ENCODE data around the gene SNUPN.

SNUPN gene

DNA sequence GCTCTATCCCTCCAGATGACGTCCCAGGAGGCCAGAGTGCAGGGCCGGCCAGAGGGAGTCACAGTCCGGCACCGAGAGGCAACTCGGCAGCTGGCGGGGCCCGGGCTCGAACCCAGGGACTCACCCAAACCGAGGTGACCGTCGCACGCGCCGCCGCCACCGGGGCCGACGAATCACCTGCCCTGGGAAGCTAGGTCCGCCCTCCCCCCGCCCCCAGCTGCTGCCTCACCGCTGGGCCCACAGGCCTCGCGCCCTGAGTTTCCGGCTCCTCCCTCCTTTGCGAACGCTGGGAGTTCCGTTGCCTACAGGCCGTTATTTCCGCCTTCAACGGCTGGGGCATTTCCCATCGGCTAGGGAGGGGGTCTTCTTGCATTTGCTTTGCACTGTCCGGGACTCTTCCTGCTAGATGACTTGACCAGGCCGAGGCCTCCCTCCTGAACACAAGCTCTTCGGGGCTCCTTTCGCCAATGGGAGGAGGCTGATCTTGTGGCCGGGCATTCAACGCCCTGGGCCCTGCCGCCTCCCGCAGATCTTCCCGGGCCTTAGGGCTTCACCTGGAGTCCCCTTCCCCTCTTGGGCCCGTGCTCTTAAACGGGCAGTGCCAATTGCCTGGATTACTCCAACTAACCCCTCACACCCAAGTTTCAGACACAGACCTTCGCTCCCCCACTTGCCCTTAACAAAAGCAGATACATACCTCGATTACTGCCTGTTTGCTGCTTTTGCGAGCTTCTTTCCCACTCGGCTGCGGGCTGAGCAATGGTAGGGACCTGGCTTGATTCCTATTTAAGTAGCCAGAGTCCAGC lies at the start of gene SNUPN:
TSS of gene SNUPN (minus strand) at position 184 of the 806 bp plus-strand sequence. CDS start 4,674 bp downstream, outside the sequence.
- FAIRE-seq (peak; percentile 53), DNase-seq (ENCODE audit: low spot score) (peak; percentile 97)

GRCh38 chr15:75674366-75674765 lies 48.8 kb upstream of the SNUPN start:
- FAIRE-seq (no peak), DNase-seq (ENCODE audit: low spot score) (no peak)

GRCh38 chr15:75673426-75674235 lies 48.1 kb upstream of the SNUPN start:
- peak; percentile 52 for DNase-seq (ENCODE audit: low spot score)
- FAIRE-seq, result peak; percentile 63

DNA sequence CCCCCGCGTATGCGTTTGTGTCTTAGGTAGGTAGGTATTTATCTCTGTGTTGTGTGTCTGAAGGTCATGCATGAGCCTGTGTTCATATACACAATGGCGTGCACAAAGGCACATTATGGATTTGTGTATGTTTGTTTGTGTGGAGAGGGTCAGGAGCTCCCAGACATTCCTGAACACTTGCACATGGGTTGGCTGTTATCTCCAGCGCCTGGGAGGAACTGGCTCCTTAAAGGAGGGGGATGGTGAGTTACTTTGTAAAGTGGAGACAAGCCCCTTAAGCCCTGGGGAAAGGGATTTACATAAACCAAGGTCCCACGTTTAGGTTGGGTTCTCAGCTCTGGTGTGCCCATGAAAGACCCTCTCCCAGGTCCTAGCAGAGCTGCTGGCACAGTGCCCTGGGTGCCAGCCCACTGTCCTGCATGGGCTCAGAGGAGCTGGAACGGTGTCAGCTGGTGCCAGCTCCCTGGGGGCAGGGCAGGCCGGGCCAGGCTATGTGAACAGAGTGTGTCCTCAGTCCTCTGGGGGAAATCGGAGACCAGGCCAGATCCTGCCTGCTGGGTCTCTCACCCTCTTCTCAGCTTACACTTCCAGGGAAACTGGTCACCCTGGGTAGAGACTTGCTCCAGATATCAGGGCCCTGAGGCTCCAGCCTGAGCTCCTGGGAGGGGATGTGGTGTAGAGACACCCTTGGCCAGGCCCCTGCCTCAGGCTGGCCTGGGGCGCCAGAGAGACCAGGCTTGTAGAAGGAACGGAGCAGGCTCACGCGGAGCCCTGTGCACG lies 47.3 kb upstream of the SNUPN start:
- DNase-seq (ENCODE audit: low spot score) (peak; percentile 67), FAIRE-seq (peak; percentile 32)

DNA sequence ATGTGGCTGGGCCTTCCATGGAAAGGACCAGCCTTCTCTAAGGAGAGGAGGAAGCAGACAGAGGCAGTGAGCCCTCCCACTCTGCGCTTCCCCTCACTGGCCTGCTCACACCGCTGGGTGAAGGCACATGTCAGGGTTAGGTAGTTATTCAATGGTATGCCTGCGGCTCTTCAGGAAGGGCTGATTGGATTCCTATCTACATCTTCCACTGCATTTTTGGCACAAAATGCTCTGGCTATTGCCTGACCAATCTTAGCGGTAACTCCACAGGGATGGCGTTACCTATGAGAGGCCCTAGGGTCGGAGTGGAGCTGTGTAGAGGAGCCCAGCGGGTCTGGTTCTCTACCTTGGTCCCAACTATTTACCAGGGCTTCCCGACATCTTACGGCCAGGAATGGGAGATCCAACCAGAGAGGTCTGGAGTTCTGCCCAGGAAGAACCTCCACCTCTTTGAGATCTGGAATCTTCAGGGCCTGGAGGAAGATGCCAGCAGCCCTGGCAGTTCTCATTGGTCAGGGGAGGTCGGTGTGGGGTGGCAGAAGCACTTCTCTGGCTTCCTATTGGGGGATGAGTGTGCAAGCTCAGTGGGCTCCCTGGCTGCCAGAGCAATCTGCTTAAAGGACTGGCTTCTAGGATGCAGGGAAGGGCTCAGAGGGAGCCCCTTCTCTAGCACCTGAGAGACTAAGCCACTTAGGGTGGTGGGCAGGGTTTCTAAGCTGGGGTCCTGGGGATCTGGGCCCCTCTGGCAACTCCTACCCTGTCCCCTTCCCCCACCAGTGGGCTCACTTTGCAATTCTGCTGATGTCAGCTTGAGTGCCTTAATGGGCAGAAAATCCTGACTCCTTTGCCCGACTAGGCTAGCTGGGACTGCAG lies 46.4 kb upstream of the SNUPN start:
- no peak for FAIRE-seq
- no peak for DNase-seq (ENCODE audit: low spot score)

DNA sequence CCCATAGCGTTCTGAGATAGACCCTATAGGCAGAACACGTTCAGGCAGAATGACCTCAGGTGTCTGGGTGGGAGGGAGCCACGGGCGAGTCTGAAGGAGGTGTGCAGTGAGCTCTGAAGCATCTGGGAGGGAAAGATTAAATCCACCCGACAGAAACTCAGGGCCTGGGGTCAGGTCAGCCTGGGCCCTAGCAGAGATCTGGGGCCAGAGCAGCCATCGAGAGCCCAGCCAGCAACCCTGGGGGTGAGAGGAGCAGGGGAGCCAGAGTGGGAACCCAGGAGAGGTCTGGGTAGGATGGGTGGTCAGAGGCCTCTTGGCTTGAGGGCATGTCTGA lies 44.3 kb upstream of the SNUPN start:
- DNase-seq (ENCODE audit: low spot score) (no peak), FAIRE-seq (no peak)

GRCh38 chr15:75669191-75669878 lies 43.8 kb upstream of the SNUPN start:
- FAIRE-seq (peak; percentile 81), DNase-seq (ENCODE audit: low spot score) (peak; percentile 63)

DNA sequence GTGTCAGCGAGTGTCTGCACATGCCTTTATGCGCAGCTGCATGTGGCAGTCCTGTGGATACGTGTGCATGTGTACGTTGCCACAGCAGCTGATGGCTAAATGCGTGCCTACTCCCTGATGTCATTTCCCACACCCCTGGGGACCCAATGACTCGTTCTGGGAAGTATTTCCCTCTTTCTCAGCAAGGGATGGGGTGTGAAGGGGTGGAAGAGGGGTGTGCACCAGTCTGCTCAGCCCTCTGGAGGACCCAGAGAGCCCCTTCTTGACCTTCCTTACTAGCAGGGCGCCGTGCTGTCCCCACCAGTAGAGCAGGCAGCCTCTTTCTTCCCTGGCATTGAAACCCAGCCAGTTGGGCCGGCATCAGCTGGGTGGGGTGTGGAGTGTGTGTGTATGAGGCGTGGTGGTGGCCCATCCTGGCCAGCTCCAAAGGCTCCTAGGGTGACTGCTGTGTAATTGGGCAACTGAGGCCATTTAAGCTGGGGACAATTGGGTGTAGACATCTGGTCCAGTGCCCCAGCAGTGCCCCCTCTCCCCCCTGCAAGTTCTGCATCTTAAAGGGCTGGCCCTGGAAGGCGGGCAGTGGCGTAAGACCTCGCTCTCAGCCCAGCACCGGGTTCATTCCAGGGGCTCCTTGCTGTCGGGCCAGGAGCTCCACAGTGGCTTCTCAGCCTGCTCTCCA lies 41.4 kb upstream of the SNUPN start:
- FAIRE-seq, result peak; percentile 96
- peak; percentile 85 for DNase-seq (ENCODE audit: low spot score)

DNA sequence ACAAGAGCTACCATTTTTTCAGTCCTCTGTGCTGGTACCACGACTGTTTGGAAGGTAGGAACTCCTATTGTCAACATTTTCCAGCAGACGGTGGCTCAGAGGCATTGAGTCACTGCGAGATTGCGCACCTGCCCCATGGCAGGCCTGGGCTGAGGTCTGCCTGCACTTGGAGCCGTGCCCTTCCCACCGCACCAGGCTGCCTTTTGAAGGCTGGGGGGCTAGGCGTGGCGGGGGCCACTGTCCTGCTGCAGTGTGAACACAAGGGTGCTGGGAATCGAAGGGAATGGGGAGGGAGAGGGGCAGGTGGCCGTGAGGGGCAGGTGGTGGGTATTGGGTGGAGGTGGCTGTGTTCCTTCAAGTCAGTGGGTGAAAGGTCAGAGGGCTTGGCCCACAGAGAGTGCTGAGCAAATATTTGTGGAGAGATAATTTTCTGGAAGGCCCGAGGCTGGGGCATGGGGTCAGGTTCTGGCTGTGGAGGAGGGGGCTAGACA lies 38.5 kb upstream of the SNUPN start:
- no peak for DNase-seq (ENCODE audit: low spot score)

DNA sequence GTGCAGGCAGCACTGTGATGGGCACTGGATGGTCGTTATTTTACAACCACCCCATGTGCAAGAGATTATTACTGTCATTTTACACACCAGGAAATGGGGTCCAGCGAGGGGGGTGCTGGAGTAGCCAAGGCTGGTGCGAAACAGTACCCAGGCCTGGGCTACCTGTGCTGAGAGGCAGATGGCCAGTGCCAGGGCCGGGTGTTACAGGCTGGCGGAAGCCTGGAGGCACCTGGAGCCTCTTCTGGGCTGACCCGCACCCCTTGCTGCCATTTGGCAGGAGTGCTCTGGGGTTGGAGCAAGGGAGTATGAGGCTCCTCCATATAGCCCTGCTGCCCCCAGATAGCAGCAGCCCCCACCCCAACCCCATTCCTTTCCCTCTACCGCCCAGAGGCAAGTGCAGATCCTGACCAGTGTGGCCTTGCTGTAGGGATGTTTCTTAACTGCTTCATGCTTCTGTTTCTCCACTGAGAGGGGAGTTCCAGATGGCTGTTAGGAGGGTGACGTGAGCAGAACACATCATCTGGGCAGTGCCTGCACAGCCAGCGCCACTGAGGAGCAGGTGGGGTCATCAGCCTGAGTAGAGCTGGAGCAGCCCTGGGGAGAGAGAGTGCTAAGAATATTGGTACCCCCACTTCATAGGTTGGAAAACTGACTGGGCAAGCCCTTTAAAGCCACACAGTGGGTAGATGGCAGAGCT lies 37.4 kb upstream of the SNUPN start:
- DNase-seq (ENCODE audit: low spot score), result no peak
- FAIRE-seq, result no peak

More for the DNA sequence above, 38.5 kb upstream of the SNUPN start:
- no peak for FAIRE-seq

- no peak for FAIRE-seq
- no peak for DNase-seq (ENCODE audit: low spot score)
Observed at GRCh38 chr15:75661756-75662140, 36.2 kb upstream of the SNUPN start.

DNA sequence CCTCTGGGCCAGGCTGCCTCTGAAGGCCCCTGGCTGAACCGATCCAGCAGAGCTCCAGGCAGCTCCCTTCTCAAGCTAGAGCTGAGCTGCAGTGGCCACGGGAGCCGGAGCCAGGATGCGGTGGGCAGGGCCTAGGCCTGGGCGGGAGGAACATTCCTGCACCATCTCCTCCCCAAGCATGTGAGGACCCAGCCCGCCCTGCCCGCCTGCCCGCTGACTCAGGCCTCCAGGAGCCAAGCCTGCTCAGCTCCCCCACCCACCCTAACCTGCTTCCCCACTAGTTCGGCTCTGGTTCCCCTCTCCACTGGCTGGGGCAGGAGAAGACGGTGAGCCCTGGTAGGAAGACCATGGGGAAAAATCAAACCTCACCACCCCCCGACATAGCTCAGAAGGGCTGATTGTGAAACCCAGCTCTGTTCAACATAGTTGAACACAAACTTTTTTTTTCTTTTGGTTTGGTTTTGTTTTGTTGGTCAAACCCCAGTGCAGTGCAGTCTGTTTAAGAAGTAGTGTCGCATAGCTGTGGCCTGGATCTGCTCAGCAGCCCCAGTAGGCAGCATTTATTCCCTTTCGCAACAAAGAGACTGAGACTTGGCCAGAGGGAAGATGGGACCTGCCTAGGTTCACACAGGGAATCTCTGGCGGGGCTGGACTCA lies 35.7 kb upstream of the SNUPN start:
- FAIRE-seq, result peak; percentile 95
- peak; percentile 97 for DNase-seq (ENCODE audit: low spot score)

GRCh38 chr15:75659928-75660645 lies 34.6 kb upstream of the SNUPN start:
- FAIRE-seq, result peak; percentile 84
- DNase-seq (ENCODE audit: low spot score), result no peak

DNA sequence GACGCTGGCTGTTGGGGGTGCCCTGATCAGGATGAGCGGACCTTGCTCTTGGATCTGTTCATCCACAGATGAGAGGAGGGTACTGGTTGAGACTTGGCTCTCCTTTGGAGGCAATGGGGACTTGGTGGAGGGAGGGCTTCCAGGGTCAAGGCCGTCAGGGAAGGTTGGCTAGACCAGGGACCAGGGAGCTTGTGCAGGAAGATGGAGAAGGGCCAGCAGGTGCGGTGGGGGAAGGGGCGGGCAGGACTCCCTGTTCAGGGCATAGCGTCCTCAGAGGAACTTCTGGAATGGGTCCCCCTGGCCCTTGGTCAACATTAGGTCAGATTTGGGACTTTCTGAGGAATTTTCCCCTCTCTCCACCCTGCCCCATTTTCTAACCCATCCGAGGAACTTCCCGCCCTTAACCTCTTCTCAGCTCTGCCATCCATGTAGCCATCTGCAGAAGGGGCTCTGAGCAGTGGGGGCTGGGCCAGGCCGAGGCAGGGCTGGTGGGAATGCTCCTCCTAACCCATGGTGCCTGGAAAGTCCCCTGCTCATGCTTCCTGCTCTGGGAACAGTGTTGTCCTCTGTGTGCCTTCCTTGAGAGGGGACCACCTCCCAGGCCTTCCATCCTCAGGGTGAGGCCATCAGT lies 33.7 kb upstream of the SNUPN start:
- FAIRE-seq (no peak), DNase-seq (ENCODE audit: low spot score) (no peak)

DNA sequence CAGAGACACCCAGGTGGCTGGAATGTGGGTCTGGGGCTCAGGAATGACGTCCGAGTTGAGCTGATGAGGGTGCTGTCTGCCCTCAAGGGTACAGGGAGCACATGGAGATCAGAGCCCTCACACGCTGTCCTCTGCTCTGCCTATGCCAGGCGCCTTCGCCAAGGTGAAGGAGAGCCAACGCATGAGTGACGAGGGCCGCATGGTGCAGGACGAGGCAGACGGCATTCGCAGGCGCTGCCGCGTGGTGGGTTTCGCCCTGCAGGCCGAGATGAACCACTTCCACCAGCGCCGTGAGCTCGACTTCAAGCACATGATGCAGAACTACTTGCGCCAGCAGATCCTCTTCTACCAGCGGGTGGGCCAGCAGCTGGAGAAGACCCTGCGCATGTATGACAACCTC lies 31.3 kb upstream of the SNUPN start:
- DNase-seq (ENCODE audit: low spot score) (no peak), FAIRE-seq (no peak)

- FAIRE-seq (no peak), DNase-seq (ENCODE audit: low spot score) (no peak)
Observed at GRCh38 chr15:75656331-75656730, 30.8 kb upstream of the SNUPN start.

GRCh38 chr15:75655931-75656330 lies 30.4 kb upstream of the SNUPN start:
- FAIRE-seq, result no peak

More at GRCh38 chr15:75655931-75656330, 30.4 kb upstream of the SNUPN start:
- DNase-seq (ENCODE audit: low spot score), result no peak
